GM04503 (cell line): ENCODE results near the gene DOCK10.

Experiments used
- DNase-seq: peaks from one replicate; pipeline ENCODE4 v3.0.0-alpha.2; 2012; ENCODE audit warnings: low read depth

Gene DOCK10

GRCh38 chr2:224881846-224882245, 160.4 kb downstream of the DOCK10 start:
- DNase-seq: no peak

- DNase-seq: no peak
These were observed 165.7 kb downstream of the DOCK10 start for GRCh38 chr2:224876522-224876921.

- DNase-seq: no peak
These were observed 166.4 kb downstream of the DOCK10 start for GRCh38 chr2:224875841-224876240.

- DNase-seq: no peak
These were observed 167.1 kb downstream of the DOCK10 start for GRCh38 chr2:224875153-224875552.

- DNase-seq: no peak
These were observed 170.5 kb downstream of the DOCK10 start for GRCh38 chr2:224871813-224872212.

- no peak for DNase-seq
These were observed 171.9 kb downstream of the DOCK10 start for GRCh38 chr2:224870341-224870740.

GRCh38 chr2:224869601-224870233, 172.6 kb downstream of the DOCK10 start:
- peak; percentile 76 for DNase-seq

- DNase-seq: no peak
These were observed 177.3 kb downstream of the DOCK10 start for GRCh38 chr2:224865016-224865415.

- no peak for DNase-seq
These were observed 181.0 kb downstream of the DOCK10 start for GRCh38 chr2:224861266-224861665.

- no peak for DNase-seq
These were observed 181.5 kb downstream of the DOCK10 start for GRCh38 chr2:224860786-224861185.

GRCh38 chr2:224851811-224852210, 190.5 kb downstream of the DOCK10 start:
- DNase-seq: no peak

- no peak for DNase-seq
These were observed 192.2 kb downstream of the DOCK10 start for GRCh38 chr2:224850081-224850480.

GRCh38 chr2:224849264-224849663, 193.0 kb downstream of the DOCK10 start:
- DNase-seq: no peak

- DNase-seq: peak; percentile 49
These were observed 194.1 kb downstream of the DOCK10 start for GRCh38 chr2:224847961-224848850.

- no peak for DNase-seq
These were observed 194.9 kb downstream of the DOCK10 start for GRCh38 chr2:224847381-224847780.

- DNase-seq: no peak
These were observed 195.6 kb downstream of the DOCK10 start for GRCh38 chr2:224846686-224847085.

- no peak for DNase-seq
These were observed 196.1 kb downstream of the DOCK10 start for GRCh38 chr2:224846161-224846560.

- no peak for DNase-seq
These were observed 199.1 kb downstream of the DOCK10 start for GRCh38 chr2:224843141-224843540.

- no peak for DNase-seq
These were observed 200.4 kb downstream of the DOCK10 start for GRCh38 chr2:224841910-224842309.

- DNase-seq: no peak
These were observed 203.9 kb downstream of the DOCK10 start for GRCh38 chr2:224838335-224838734.

GRCh38 chr2:224837558-224837957, 204.7 kb downstream of the DOCK10 start:
- DNase-seq: peak; percentile 55

GRCh38 chr2:224837066-224837465, 205.2 kb downstream of the DOCK10 start:
- DNase-seq: no peak

- DNase-seq: no peak
These were observed 206.0 kb downstream of the DOCK10 start for GRCh38 chr2:224836263-224836662.
